Germinal center (tissue), 1 donor: ENCODE measurements around the gene CMTM3.
A peak's percentile ranks its signal among the peaks of the same experiment; 100 is the strongest.
"Not testable (repeated sequence)": the region's sequence is repeated elsewhere in the genome, so short reads cannot be mapped to it uniquely, and the experiment has no call there.

Experiments
- DNase-seq: peaks from one replicate; pipeline ENCODE4 v3.0.0; 2012; ENCODE audit warnings: mixed read lengths, low spot score

Gene CMTM3, protein sequence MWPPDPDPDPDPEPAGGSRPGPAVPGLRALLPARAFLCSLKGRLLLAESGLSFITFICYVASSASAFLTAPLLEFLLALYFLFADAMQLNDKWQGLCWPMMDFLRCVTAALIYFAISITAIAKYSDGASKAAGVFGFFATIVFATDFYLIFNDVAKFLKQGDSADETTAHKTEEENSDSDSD

DNA sequence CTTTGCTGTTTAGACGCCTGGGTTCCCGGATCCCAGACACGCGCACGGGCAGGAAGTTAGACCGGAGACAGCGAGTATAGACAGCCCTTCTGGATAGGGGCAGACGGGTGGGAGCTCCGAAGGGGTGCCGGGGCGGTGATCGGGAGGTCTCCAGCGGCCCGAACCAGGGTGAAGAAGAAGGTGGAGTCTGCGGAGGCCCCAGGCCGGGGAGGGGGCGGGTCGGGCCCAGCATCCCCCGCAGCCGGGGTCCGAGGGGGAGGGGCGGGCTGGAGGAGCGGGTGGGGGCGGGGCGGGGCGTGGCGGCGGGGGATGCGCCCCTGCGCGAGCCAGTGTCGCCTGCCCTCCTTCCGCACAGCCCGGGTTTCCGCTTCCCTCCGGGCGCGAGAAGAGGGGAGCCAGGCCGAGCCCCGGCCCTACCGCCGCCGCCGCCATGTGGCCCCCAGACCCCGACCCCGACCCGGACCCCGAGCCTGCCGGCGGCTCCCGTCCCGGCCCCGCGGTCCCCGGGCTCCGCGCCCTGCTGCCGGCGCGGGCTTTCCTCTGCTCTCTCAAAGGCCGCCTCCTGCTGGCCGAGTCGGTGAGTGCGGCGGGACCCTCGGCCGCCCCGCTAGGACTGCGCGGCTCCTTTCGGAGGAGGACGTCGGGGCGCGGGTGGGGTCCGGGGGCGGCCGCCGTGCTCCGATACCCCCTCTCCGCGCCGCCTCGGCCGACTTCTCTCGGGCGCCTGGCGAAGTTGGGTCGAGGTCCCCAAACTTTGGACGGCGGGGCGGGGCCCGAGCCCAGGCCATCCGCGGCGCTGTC, at the start of gene CMTM3:
Gene CMTM3, plus strand, starts transcription at position 329 of the 801 bp plus-strand sequence. Its CDS starts 102 bp downstream, at position 431.
- peak; percentile 71 for DNase-seq

DNA sequence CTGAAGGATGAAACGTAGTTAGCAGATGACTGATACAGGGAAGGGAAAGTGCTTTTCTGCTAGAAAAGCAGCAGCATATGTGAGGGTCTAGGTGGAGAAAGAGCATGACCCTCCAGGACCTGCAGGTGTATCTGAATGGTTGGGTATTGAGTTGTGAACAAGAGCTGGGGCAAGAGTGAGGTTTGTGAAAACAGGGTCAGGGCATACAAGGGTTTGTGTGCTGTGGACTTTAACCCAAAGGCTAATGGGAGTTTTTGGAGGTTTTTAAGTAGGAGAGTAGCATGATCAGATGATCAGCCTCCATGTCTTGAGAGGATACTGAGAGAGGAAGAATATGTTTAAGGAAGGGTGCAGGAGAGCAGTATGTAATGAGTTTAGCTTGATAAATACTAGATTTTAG, 44.4 kb upstream of the CMTM3 start:
- DNase-seq = no peak

DNA sequence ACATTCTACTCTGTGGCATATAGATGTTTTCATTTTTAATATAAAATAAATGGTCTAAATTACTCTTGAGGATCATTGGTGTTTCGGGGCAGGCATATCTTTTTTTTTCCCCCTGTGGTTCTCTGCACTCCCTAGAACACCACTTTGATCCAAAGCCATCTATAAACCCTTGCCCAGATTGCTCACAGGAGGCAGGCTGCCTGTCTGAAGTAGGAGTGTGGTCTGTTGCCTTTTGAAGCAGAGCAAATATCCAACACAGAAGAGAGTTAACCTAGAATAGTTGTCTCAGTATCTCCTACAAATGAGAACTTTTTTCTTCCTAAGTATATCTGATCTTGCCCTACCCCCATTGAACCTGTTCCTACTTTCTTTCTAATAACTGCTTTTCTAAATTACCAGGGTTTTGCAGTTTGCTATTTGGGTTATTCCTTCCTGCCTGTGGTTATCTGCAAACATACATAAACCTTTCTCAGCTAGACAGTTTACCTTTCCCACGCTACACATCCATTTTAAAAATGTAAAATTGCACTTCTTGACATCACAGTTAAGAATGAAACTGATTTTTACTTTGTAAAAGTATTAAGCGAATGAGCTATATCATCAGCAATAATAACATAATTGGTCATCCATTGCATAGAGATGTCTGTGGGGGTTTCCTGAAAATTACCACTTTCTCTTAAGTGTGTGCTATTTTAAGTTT, 43.0 kb upstream of the CMTM3 start:
- no peak for DNase-seq

DNA sequence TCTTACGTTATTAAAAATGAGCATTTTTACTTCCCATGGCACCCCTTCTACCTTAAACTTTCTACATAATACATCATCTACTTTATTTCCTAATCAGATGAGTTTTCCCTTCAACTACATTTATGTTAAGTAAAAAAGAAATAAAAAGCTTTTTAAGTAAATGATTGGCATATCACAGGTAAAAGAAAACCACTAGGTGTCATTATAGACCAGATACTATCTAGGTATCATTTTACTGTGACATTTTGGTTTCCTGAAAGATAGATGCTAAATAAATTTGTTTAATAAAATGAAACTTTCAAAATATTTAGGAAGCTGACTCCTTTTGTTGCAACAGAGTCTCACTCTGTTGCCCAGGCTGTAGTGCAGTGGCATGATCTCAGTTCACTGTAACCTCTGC, 42.1 kb upstream of the CMTM3 start:
- DNase-seq = no peak

DNA sequence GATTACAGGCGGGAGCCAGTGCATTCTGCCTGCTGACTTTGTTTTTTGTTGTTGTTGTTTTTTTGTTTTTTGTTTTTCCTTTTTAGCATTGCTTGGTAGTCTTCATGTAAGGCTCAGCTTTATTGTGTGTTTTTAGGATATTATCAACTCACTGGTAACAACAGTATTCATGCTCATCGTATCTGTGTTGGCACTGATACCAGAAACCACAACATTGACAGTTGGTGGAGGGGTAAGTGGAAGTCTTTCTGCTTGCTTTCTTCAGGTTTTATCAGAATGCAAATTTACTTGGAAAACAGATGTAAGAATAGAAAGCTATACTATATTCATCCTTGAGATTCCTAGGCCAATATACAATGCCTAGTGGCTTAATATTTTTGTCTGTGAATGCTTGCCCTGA, 41.5 kb upstream of the CMTM3 start:
- DNase-seq = no peak

DNA sequence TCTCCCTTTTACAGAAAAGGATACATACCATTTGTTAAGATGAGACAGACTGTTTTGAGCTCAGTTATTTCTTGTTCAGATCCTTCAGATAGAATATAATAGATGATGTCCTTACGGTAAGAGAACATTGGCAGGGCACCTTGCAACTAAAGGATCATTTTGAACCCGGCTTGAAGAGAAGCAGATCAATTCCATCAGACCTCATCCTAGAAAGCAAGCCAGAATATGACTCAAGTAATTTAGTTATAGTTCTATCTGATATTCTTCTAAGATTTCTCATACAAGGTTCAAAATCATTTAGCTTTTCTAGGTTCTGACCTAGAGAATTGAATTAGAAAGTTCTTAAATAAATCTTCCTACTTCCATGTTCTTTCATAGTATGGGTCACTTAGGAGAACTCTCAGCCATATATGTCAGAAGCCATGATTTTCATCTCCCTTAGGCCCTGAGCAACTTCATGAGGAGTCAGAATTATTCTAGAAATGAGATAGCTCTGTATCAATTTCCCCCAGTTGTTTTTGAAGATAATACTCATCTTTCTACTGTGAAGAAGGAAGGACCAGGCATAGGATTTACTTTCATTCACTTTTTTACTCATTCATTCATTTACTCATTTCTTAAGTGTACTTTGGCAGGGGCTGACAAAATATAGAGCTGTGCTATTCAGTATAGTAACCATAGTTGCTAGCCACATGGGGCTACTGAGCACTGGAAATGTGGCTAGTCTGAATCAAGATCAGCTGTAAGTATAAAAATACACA, 40.8 kb upstream of the CMTM3 start:
- no peak for DNase-seq

DNA sequence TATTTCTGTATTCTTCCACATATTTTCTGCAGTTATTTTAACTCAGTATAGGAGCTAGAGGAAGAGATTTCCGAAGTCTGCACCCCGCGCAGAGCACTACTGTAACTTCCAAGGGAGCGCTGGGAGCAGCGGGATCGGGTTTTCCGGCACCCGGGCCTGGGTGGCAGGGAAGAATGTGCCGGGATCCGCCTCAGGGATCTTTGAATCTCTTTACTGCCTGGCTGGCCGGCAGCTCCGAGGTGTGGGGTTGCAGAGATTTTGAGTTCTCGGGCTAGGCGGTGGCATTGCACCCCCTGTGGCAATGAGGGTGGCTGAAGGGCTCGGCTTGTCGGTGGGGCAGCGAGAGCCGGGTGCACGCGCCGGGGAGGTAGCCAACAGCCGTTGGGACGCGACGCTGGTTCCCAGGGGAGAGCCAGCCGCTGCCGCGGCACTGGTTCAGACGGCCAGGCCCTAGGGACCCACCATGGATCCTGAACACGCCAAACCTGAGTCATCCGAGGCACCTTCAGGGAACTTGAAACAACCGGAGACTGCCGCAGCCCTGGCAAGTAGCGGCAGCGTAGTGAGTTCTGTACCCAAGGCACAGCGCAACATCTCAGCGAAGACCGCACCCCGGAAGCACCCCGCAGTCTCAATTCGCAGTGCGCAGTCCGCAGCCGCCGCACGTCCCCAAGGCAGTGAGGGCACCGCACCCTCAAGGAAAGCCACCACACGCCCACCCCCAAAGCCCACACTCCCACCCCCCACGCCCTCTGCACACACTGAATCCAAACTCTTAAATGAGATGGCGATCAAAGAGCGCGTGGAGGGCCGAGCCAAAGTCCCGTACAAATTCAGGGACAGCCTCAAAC, 38.2 kb upstream of the CMTM3 start, which contains the start of gene CMTM1:
Gene CMTM1, plus strand, starts transcription at position 389 of the 851 bp plus-strand sequence. Its CDS starts 75 bp downstream, at position 464.
- no peak for DNase-seq

DNA sequence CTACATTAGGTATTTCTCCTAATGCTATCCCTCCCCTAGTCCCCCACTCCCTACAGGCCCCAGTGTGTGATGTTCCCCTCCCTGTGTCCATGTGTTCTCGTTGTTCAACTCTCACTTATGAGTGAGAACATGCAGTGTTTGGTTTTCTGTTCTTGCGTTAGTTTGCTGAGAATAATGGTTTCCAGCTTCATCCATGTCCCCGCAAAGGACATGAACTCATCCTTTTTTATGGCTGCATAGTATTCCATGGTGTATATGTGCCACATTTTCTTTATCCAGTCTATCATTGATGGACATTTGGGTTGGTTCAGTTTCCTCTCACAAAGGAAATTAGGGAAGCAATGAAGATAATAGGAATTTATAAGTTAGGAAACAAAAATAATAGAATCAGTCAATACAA, 37.2 kb upstream of the CMTM3 start:
- not testable (repeated sequence) for DNase-seq

DNA sequence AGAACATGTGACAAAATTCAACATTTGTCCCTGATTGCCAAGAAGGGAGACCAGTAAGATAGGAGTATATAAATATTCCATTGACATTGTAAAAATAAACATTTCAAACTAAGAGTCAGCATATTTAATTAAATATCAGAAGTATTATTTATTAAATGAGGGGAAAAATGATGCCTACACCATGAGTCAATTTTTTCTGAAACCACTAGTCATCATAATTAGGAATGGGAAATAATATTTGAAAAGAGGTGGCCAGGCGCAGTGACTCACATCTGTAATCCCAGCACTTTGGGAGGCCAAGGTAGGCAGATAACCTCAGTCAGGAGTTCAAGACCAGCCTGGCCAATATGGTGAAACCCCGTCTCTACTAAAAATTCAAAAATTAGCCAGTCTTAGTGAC, 36.1 kb upstream of the CMTM3 start:
- DNase-seq = no peak

DNA sequence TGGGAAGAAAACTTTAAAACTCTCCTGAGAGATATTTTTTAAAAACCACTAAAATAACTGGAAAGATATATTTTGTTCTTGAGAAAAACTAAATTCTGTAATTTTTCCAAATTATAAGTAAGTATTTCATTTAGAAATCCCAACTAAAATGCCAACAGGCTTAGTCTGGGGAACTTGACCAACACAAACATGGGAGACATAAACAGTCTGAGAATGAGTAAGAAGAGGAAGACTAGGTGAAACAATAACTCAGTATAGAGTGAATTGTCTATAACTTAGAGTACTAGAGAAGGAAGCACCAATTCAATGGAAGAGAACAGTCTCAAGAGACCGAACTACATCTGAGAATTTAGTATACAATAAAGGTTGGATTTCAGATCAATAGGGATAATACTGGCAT, 35.4 kb upstream of the CMTM3 start:
- DNase-seq = no peak

DNA sequence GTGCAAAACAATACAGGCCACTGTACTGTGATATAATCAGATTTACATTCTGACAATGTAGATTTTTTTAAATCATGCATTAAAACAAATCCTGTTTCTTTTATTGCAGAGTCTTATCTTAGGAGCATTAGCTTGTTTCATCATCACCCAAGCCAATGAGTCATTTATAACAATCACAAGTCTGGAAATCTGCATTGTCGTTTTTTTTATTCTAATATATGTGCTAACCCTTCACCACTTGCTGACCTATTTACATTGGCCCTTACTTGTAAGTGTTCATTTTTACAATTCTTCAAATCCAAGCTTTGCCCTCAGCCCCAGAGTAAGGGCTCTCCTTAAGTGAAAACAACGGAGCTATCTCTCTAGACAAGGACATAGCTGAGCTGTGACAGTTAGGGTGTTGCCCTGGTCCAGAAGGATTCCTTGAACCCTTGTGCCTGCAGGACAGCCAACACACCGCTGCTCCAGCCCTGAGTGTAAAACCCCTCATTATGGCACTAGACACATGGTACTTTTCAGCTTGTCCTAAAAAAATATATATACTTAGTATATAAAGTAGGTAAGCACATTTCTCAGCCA, 34.6 kb upstream of the CMTM3 start:
- DNase-seq = no peak

DNA sequence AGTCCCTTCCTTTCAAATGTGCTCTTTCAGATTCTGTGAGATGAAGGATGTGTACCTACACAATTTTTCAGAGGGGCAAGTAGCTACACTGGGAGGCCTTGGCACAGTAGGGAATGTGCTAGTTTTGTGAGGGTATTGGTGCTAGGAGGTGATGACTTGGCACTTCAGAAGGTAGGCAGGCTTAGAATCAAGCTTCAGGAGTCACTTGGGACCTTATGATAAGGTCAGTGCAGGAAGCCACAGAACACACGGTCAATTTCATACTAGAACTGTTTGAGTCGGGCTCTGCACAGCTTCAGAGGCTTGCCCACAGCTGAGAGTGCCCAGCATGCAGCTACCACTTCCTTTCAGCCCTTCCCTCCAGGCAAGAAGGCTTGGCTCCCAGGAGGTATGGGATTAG, 32.1 kb upstream of the CMTM3 start:
- no peak for DNase-seq

DNA sequence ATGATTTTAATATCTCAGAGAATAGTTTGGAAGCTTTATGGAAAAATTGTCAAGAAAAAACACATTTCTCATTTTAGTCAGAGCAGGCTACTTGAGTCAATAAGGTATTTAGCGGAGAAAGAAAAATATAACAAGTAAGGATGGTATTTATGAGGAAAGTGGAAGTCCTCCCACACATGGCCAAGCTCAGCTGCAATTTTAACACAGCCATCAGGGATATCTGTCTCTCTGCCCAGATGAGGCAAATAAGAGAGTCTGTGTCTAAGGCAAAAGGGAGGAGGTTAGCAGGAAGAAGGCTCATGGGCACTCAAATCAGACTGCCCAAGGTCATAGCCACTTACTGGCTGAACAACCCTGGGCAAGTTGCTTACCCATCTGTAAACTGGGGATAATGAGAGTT, 30.4 kb upstream of the CMTM3 start:
- no peak for DNase-seq

DNA sequence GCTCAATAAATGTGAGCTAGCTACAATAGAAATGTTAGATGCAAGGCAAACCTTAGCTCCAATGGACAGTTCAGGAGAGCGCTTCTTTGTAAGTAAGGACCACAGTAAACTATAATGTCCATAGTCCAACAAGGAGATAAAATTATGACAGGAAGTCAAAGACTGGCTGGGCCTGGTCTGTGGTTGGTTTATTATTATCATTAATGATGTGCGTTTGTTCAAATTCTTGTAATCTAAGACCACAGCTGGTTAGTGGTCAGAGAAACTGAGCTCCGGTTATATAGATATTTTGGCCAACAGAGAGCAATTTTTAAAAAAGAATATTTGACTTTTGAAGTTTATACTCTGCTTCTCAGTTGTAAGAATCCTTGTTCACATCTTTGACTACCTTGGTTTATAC, 30.0 kb upstream of the CMTM3 start:
- no peak for DNase-seq

DNA sequence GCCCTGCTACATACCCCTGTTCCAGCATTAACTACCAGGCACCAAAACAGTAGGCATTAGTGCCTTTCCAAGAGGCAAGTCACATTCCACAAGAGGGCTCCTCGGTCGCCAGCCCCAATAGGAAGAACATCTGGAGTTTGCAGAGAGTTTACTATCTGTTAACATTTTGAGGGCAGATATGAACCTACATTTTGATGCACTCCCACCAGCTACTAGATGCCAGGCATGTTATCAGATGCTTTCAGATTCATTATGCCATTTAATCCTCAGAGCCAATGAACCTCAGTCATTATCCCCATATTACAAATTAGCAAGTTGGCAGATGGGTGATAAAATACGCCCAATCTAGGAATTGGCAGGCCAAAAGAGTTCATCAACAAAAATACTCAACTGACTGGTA, 29.4 kb upstream of the CMTM3 start:
- no peak for DNase-seq

DNA sequence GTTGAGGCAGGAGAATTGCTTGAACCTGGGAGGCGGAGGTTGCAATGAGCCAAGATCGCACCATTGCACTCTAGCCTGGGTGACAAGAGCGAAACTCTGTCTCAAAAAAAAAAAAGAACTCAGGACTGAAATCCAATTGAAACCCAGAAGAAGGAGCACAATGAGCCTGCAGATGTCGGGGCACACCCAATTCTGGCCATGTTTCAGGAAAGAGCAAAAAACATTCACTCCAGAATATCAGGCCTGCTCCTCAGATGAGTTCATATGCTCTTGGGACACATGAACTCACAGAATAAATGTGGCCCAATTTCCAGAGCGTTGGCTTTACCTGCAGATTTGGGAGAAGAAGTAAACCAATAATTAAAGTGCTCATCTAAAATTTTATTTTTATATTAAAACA, 28.2 kb upstream of the CMTM3 start:
- DNase-seq = no peak

DNA sequence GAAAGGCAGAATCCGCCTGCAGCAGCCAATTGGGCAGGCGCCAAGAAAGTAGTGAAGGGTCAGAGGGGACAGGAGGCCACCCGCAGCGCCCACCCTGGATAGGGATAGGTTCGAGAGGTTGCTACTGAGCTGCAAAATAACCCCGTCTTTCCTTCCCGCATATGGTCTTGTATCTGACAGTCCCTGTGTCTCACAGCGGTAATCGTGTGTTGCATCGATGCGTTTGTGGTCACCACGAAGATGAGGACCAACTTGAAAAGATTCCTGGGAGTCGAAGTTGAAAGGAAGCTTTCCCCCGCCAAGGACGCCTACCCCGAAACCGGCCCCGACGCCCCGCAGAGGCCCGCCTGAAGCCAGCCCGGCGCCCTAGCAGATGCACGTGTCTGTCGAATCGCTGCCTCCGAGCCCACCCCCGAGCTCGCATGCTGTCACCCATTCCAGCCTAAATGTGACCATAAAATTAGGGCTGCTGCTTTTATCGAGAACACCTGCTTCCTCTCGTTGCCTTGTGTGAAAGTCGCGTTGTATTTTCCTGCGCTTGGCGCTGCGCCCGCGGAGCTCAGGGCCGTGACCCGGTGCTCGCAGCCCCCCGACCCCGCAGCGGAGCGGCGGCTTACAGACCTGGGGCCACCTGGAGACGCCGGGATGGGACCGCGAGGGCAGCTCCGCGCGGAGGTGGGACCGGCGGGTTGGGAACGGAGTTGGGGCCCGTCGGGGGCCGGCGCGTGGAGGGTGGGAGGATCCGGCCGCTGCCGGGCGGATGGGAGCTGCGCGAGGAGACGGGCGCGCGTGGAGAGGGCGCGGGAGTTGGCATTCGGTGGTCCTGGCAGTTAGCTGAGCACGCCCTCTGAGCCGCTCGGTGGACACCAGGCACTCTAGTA, 25.6 kb upstream of the CMTM3 start, which contains the start of gene CMTM2:
Gene CMTM2, plus strand, starts transcription at position 813 of the 881 bp plus-strand sequence. CDS start 145 bp downstream, outside the sequence.
- no peak for DNase-seq

DNA sequence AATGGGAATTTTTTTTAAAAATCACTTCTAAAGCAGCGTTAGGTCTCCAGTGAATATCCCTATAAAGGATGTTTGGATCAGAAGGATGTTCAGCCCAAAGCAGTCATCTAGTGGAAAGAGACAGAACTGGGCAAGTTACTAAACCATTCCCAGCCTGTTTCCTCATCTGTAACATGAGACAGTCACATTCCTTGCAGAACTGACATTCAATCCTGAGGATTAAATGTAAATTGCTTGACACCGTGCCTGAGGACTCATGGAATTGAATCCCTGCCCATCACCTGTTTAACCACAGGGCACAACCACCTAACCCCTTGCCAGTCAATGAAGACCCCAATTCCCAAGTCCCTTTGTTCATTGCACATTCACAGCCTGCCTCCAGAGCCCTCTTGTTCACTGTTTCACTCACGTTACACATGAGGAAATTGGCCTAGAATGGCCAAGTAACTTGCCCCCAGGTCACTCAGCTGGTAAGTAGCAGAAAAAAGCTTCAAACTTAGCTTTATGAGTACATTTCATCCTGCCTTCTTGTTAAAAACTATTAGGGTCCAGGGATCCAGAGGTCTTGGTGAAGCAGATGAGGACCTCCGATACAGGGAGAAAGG, 23.8 kb upstream of the CMTM3 start:
- no peak for DNase-seq

DNA sequence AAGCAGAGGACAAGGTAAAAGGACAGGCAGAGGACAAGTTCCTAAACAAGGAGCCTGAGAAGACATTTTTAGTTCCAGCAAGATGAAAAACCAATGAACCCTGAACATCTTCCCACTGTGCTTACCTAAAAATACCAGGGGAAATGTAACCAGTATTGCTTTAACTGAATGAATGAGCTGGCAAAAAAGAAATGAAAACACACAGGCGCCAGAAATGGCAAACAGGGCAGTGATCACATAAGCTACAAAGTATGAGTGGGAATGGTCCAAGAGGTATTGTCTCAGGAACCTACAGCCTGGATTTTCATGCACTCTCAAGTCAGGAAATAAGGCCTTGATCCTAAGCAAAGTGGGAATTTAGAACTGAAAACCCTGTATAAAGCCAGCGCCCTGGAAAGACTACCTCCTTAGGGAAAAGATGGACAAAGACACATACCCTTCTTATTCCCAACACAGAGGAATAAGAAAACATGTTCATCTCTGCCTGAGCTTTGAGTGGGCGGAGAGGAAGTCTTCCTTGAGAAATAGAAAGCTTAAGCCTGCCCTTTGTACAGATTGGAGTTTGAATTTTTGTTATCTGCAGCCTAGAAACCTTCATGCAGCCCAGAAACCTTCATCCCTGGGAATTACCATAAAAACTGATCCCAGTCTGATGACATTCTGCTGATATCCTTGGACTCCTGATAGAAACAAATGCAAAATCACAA, 23.1 kb upstream of the CMTM3 start:
- no peak for DNase-seq
